HepG2 (cell line): ENCODE results near the gene PROX1. TPM values are rescaled to one million over a fixed set of nuclear protein-coding genes. Genes with fewer than 3 reads are reported as not detected.

ENCODE experiments used
- KDM6A ChIP-seq: IDR thresholded peaks from 2 replicates; pipeline ENCODE4 v1.6.1; 2016; ENCODE audit warnings: low read depth
- MXD4 ChIP-seq: IDR thresholded peaks from 2 replicates; pipeline ENCODE4 v1.6.1; 2016; ENCODE audit warnings: mild to moderate bottlenecking, missing biosample characterization, missing genetic modification reagents
- NFIC ChIP-seq: IDR thresholded peaks from 2 replicates; pipeline ENCODE4 v1.6.1; 2012; ENCODE audit warnings: mild to moderate bottlenecking, low read length, inconsistent platforms
- PHF20 ChIP-seq: sonication (generic); formaldehyde crosslinking; IDR thresholded peaks from 2 replicates; pipeline ENCODE4 v1.5.0; 2020; ENCODE audit warnings: mild to moderate bottlenecking, missing genetic modification reagents
- POLR2A ChIP-seq, 2 experiments: IDR thresholded peaks; 2 replicates each; pipeline ENCODE4 v1.6.1; 2011; ENCODE audit warnings: low read depth in 2 of 2, low read length in 2 of 2, mild to moderate bottlenecking in 1 of 2, moderate library complexity in 1 of 2; ENCODE audit not compliant: insufficient read depth in 1 of 2
- RBAK ChIP-seq: sonication (generic); formaldehyde crosslinking; IDR thresholded peaks from 2 replicates; pipeline ENCODE4 v1.5.1; 2020; ENCODE audit warnings: mild to moderate bottlenecking, missing genetic modification reagents
- RBFOX2 ChIP-seq: fragments of 200-400 bp; formaldehyde crosslinking; IDR thresholded peaks from 2 replicates; pipeline ENCODE4 v1.6.1; 2017; ENCODE audit warnings: low read depth, mild to moderate bottlenecking, low read length
- RXRB ChIP-seq: IDR thresholded peaks from 2 replicates; pipeline ENCODE4 v1.6.1; 2016; ENCODE audit warnings: borderline replicate concordance, missing genetic modification reagents, missing compliant biosample characterization
- TBL1XR1 ChIP-seq: fragments of 150-350 bp; IDR thresholded peaks from 2 replicates; pipeline ENCODE4 v1.6.1; 2014; ENCODE audit warnings: borderline replicate concordance, low read length; ENCODE audit not compliant: partially characterized antibody
- TEAD3 ChIP-seq: optimal IDR thresholded peaks from 2 replicates; pipeline ENCODE3; 2016; ENCODE audit warnings: borderline replicate concordance
- ZNF33B ChIP-seq: sonication (generic); formaldehyde crosslinking; IDR thresholded peaks from 2 replicates; pipeline ENCODE4 v1.5.1; 2020; ENCODE audit warnings: mild to moderate bottlenecking, missing genetic modification reagents
- ZNF569 ChIP-seq: sonication (generic); formaldehyde crosslinking; IDR thresholded peaks from 2 replicates; pipeline ENCODE4 v1.5.0; 2020; ENCODE audit warnings: mild to moderate bottlenecking, missing genetic modification reagents, moderate library complexity, borderline replicate concordance
- ZNF766 ChIP-seq: sonication (generic); formaldehyde crosslinking; IDR thresholded peaks from 2 replicates; pipeline ENCODE4 v1.5.0; 2020; ENCODE audit warnings: missing genetic modification reagents, borderline replicate concordance
- polyA plus RNA-seq, 8 experiments: library from polyadenylated mRNA; depleted of rRNA in 3 of 8; stranded (reverse) in 7 of 8; unstranded in 1 of 8; fragments of >200 nt; fragmentation: Illumina TruSeq in 4 of 8; extraction: Trizol in 4 of 8; gene quantifications; 2 replicates each; pipeline versions ENCODE4 v1.2.1 to v1.2.3, GENCODE V29; 2011 to 2016; ENCODE audit warnings: low read depth in 4 of 8, missing spikeins in 1 of 8, mixed read lengths in 1 of 8; ENCODE audit not compliant: insufficient read depth in 1 of 8
- total RNA-seq, 5 experiments: library from RNA; depleted of rRNA; stranded (reverse); fragments of >200 nt; fragmentation: Illumina TruSeq; extraction: Trizol; gene quantifications; 2 replicates each; pipeline ENCODE4 v1.2.3, GENCODE V29; 2016; ENCODE audit warnings: low read depth in 1 of 5
- TF ChIP-seq, protein P1 (sequence below): IDR thresholded peaks from 2 replicates; pipeline ENCODE4 v1.6.1; 2018; ENCODE audit warnings: missing genetic modification reagents, mild to moderate bottlenecking, missing compliant biosample characterization
- TF ChIP-seq, protein P2 (sequence below): IDR thresholded peaks from 2 replicates; pipeline ENCODE4 v1.6.1; 2016; ENCODE audit warnings: mild to moderate bottlenecking
- TF ChIP-seq, protein P3 (sequence below): sonication (generic); formaldehyde crosslinking; conservative IDR thresholded peaks from 2 replicates; pipeline ENCODE4 v1.4.0; 2020; ENCODE audit warnings: missing genetic modification reagents
- TF ChIP-seq, protein P4 (sequence below): IDR thresholded peaks from 2 replicates; pipeline ENCODE4 v1.6.1; 2016; ENCODE audit warnings: low read depth, control low read depth
- TF ChIP-seq, protein P5 (sequence below): IDR thresholded peaks from 2 replicates; pipeline ENCODE4 v1.6.1; 2016; ENCODE audit warnings: low read depth, missing genetic modification reagents, missing compliant biosample characterization

PROX1 gene
- total and polyA plus RNA-seq, 2 of the 13 experiments (the other 11 are each of a cell fraction or from before 2014, with no cell fraction given) = 12.3 to 30.2 TPM

DNA sequence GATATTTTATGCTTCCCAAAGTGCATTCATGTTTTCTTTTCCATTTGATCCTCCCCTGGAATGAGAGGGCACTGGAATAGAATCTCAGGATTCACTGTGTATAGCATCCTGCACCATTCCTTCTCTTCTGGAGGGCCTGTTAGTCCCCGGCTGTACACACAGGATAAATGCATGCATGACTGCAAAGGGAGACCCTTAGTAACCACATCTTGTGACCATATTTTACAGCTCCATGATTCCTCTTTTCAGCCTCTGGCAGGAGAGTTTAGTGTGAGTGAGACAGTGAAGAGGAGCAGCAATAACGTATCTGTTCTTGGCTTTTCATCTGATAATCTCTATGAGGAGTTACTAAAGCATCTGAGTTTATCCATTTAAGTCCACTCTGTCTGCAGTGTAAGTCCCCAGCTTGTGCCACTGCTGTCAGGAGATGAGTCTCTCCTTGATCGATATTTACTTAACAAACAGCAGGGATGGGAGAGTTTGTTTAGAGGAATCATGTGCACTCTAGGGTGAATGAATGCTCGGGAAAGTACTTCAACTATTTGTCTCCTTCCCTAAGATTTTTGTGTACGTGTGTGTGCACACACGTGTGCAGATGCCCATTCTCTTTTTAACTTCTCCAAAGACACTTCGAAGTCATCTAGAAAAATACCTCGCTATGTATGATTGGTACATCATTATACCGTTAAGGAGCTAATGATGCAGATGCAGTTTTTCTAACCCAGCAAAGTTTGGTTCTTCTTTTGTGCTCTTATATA is 41.1 kb downstream of the PROX1 start (continued):
- TF ChIP-seq, protein P1, sequence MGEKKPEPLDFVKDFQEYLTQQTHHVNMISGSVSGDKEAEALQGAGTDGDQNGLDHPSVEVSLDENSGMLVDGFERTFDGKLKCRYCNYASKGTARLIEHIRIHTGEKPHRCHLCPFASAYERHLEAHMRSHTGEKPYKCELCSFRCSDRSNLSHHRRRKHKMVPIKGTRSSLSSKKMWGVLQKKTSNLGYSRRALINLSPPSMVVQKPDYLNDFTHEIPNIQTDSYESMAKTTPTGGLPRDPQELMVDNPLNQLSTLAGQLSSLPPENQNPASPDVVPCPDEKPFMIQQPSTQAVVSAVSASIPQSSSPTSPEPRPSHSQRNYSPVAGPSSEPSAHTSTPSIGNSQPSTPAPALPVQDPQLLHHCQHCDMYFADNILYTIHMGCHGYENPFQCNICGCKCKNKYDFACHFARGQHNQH (CRISPR knock-in tag) = peak; percentile 65; the same call in 1 of the 2 replicates
- TF ChIP-seq, protein P2, sequence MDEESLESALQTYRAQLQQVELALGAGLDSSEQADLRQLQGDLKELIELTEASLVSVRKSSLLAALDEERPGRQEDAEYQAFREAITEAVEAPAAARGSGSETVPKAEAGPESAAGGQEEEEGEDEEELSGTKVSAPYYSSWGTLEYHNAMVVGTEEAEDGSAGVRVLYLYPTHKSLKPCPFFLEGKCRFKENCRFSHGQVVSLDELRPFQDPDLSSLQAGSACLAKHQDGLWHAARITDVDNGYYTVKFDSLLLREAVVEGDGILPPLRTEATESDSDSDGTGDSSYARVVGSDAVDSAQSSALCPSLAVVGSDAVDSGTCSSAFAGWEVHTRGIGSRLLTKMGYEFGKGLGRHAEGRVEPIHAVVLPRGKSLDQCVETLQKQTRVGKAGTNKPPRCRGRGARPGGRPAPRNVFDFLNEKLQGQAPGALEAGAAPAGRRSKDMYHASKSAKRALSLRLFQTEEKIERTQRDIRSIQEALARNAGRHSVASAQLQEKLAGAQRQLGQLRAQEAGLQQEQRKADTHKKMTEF = peak; percentile 77
- TF ChIP-seq KDM6A (CRISPR knock-in tag) = peak; percentile 53; the same call in 1 of the 2 replicates
- TF ChIP-seq POLR2A (IDR thresholded peaks at IDR 0.05; ENCODE audit: insufficient read depth in 1 of 2, low read depth in 2 of 2, low read length in 2 of 2) = 0 out of 4 replicates have a peak, but pooled peaks of 1 of the 2 experiments have one; percentile 32
- TF ChIP-seq PHF20 (CRISPR knock-in tag) = no peak
- peak; percentile 62 for TF ChIP-seq RBFOX2
- no peak for TF ChIP-seq ZNF33B (CRISPR knock-in tag)
- peak; percentile 83 for TF ChIP-seq NFIC
- TF ChIP-seq RXRB = peak; percentile 80
- TF ChIP-seq, protein P3, sequence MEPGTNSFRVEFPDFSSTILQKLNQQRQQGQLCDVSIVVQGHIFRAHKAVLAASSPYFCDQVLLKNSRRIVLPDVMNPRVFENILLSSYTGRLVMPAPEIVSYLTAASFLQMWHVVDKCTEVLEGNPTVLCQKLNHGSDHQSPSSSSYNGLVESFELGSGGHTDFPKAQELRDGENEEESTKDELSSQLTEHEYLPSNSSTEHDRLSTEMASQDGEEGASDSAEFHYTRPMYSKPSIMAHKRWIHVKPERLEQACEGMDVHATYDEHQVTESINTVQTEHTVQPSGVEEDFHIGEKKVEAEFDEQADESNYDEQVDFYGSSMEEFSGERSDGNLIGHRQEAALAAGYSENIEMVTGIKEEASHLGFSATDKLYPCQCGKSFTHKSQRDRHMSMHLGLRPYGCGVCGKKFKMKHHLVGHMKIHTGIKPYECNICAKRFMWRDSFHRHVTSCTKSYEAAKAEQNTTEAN (CRISPR knock-in tag) = peak; percentile 86
- TF ChIP-seq TBL1XR1 = peak; percentile 13
- TF ChIP-seq, protein P4, sequence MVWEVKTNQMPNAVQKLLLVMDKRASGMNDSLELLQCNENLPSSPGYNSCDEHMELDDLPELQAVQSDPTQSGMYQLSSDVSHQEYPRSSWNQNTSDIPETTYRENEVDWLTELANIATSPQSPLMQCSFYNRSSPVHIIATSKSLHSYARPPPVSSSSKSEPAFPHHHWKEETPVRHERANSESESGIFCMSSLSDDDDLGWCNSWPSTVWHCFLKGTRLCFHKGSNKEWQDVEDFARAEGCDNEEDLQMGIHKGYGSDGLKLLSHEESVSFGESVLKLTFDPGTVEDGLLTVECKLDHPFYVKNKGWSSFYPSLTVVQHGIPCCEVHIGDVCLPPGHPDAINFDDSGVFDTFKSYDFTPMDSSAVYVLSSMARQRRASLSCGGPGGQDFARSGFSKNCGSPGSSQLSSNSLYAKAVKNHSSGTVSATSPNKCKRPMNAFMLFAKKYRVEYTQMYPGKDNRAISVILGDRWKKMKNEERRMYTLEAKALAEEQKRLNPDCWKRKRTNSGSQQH = peak; percentile 72
- peak; percentile 59 for TF ChIP-seq TEAD3 (CRISPR knock-in tag)
- no peak for TF ChIP-seq ZNF766 (CRISPR knock-in tag)
- TF ChIP-seq MXD4 (CRISPR knock-in tag) = 0 out of 2 replicates have a peak, but pooled peaks have one; percentile 45
- no peak for TF ChIP-seq ZNF569 (CRISPR knock-in tag)
- TF ChIP-seq RBAK (CRISPR knock-in tag) = no peak
- TF ChIP-seq, protein P5, sequence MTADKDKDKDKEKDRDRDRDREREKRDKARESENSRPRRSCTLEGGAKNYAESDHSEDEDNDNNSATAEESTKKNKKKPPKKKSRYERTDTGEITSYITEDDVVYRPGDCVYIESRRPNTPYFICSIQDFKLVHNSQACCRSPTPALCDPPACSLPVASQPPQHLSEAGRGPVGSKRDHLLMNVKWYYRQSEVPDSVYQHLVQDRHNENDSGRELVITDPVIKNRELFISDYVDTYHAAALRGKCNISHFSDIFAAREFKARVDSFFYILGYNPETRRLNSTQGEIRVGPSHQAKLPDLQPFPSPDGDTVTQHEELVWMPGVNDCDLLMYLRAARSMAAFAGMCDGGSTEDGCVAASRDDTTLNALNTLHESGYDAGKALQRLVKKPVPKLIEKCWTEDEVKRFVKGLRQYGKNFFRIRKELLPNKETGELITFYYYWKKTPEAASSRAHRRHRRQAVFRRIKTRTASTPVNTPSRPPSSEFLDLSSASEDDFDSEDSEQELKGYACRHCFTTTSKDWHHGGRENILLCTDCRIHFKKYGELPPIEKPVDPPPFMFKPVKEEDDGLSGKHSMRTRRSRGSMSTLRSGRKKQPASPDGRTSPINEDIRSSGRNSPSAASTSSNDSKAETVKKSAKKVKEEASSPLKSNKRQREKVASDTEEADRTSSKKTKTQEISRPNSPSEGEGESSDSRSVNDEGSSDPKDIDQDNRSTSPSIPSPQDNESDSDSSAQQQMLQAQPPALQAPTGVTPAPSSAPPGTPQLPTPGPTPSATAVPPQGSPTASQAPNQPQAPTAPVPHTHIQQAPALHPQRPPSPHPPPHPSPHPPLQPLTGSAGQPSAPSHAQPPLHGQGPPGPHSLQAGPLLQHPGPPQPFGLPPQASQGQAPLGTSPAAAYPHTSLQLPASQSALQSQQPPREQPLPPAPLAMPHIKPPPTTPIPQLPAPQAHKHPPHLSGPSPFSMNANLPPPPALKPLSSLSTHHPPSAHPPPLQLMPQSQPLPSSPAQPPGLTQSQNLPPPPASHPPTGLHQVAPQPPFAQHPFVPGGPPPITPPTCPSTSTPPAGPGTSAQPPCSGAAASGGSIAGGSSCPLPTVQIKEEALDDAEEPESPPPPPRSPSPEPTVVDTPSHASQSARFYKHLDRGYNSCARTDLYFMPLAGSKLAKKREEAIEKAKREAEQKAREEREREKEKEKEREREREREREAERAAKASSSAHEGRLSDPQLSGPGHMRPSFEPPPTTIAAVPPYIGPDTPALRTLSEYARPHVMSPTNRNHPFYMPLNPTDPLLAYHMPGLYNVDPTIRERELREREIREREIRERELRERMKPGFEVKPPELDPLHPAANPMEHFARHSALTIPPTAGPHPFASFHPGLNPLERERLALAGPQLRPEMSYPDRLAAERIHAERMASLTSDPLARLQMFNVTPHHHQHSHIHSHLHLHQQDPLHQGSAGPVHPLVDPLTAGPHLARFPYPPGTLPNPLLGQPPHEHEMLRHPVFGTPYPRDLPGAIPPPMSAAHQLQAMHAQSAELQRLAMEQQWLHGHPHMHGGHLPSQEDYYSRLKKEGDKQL (CRISPR knock-in tag) = peak; percentile 71; the same call in 1 of the 2 replicates
